OCI-LY7 (cell line): Measurements from ENCODE around the gene ITGB1. TPM values are rescaled to one million over a fixed set of nuclear protein-coding genes. Genes with fewer than 3 reads are reported as not detected.

ENCODE experiments used
- BruUV-seq: library from RNA; stranded (reverse); fragments of 400-500 nt; replicated peaks from 2 replicates; lab custom pipeline; 2021; lab: Mats Ljungman, UMichigan
- CTCF ChIA-PET: fragments of 300-600 bp; sonication (Branson Sonifier 250); formaldehyde crosslinking; loops from one replicate; lab custom pipeline; 2022; ENCODE audit warnings: antibody characterized with exemption; ENCODE audit not compliant: unreplicated experiment; lab: Charles Lee
- POLR2A ChIA-PET: fragments of 300-600 bp; sonication (Branson Sonifier 250); formaldehyde crosslinking; loops from one replicate; lab custom pipeline; 2022; ENCODE audit warnings: antibody characterized with exemption; lab: Charles Lee
- DNase-seq: peaks from one replicate; pipeline ENCODE4 v3.0.0-alpha.2; 2015; ENCODE audit warnings: low spot score
- H2AFZ ChIP-seq: fragments of 200-600 bp; sonication (generic), shearing (Covaris generic); 2 replicates; pipeline ENCODE4 v1.6.1; 2014; ENCODE audit warnings: mild to moderate bottlenecking, antibody characterized with exemption, low read length, moderate library complexity
- H3K27ac ChIP-seq: fragments of 200-600 bp; sonication (generic); 2 replicates; pipeline ENCODE4 v1.5.1; 2014; ENCODE audit warnings: mixed run types, low read depth, mild to moderate bottlenecking, moderate library complexity, low read length, inconsistent platforms; ENCODE audit not compliant: poor library complexity, severe bottlenecking
- H3K36me3 ChIP-seq: fragments of 200-600 bp; sonication (generic); 2 replicates; pipeline ENCODE4 v1.6.1; 2014; ENCODE audit warnings: mild to moderate bottlenecking, antibody characterized with exemption, low read length, moderate library complexity, mixed read lengths; ENCODE audit not compliant: insufficient read depth
- H3K4me1 ChIP-seq: fragments of 200-600 bp; sonication (generic); 2 replicates; pipeline ENCODE4 v1.5.1; 2014; ENCODE audit warnings: mild to moderate bottlenecking, low read length; ENCODE audit not compliant: insufficient read depth, poor library complexity, severe bottlenecking
- H3K4me2 ChIP-seq: fragments of 200-600 bp; sonication (generic); 2 replicates; pipeline ENCODE4 v1.6.1; 2014; ENCODE audit warnings: mild to moderate bottlenecking, low read length
- H3K4me3 ChIP-seq: fragments of 200-600 bp; sonication (generic); 2 replicates; pipeline ENCODE4 v1.5.1; 2014; ENCODE audit warnings: mild to moderate bottlenecking, low read depth, low read length; ENCODE audit not compliant: poor library complexity, severe bottlenecking
- H3K79me2 ChIP-seq: fragments of 200-600 bp; sonication (generic); 2 replicates; pipeline ENCODE4 v1.6.1; 2016; ENCODE audit warnings: low read depth, mild to moderate bottlenecking, low read length, moderate library complexity, mixed read lengths; ENCODE audit not compliant: insufficient read depth
- H3K9me2 ChIP-seq: fragments of 200-600 bp; sonication (generic); 2 replicates; pipeline ENCODE4 v1.6.1; 2016; ENCODE audit warnings: mild to moderate bottlenecking, low read length, mixed read lengths; ENCODE audit not compliant: insufficient read depth
- H3K9me3 ChIP-seq: fragments of 200-600 bp; sonication (generic); 2 replicates; pipeline ENCODE4 v1.6.1; 2014; ENCODE audit warnings: mild to moderate bottlenecking, mixed run types, low read length, mixed read lengths
- H4K20me1 ChIP-seq: fragments of 200-600 bp; sonication (generic); 2 replicates; pipeline ENCODE4 v1.6.1; 2014; ENCODE audit warnings: mild to moderate bottlenecking, antibody characterized with exemption, low read length, moderate library complexity, mixed read lengths; ENCODE audit not compliant: insufficient read depth
- CTCF ChIP-seq: fragments of 200-600 bp; sonication (generic); conservative IDR thresholded peaks from 2 replicates; pipeline ENCODE4 v1.5.1; 2014; ENCODE audit warnings: mild to moderate bottlenecking, antibody characterized with exemption, low read length, moderate library complexity, mixed read lengths
- EZH2phosphoT487 ChIP-seq: fragments of 200-600 bp; sonication (generic); IDR thresholded peaks from 2 replicates; pipeline ENCODE4 v1.6.1; 2018; ENCODE audit warnings: low read depth, borderline replicate concordance, mild to moderate bottlenecking, mixed run types, antibody characterized with exemption, low read length, moderate library complexity, mixed read lengths
- intact Hi-C: fragments of 100-400 bp; cut with micrococcal nuclease; formaldehyde crosslinking; loops from one replicate; pipeline ENCODE4 v1.10.0; 2022; ENCODE audit not compliant: unreplicated experiment
- total RNA-seq, 2 experiments: library from RNA; depleted of rRNA in 1 of 2; stranded (reverse); fragments of >200 nt in 1 of 2; shearing (Covaris generic) in 1 of 2; gene quantifications; 2 replicates each; pipeline ENCODE4 v1.2.3, GENCODE V29; 2014 to 2022

ITGB1 gene
- total RNA-seq, 2 experiments from 2014 or later, result 165 to 167 TPM

GRCh38 chr10:32882076-32882475, 76.0 kb downstream of the ITGB1 start:
- Histone ChIP-seq H2AFZ (no peak overlapping the region), H3K36me3 (no peaks in the 10 kb centered on the region), H3K4me2 (no peak overlapping the region), H3K4me3 (no peak overlapping the region), H3K79me2 (no peaks in the 10 kb centered on the region), H4K20me1 (no peaks in the 10 kb centered on the region), H3K4me1 (no peaks in the 10 kb centered on the region), H3K9me3 (no peaks in the 10 kb centered on the region), H3K9me2 (no peaks in the 10 kb centered on the region), H3K27ac (no peak overlapping the region)
- DNase-seq, result no peak
- POLR2A ChIA-PET, result interaction anchor here (0.7 to 0.8 kb wide), 2 partner anchors 8 to 34 kb away, joined by 4 to 6 read pairs; no protein-coding TSS in a partner anchor
- no peak for TF ChIP-seq EZH2phosphoT487
- no peak for TF ChIP-seq CTCF
- BruUV-seq, result no TSS peak
- CTCF ChIA-PET, result no interaction called here
- intact Hi-C loops, result no loop called here

GRCh38 chr10:32878646-32879045, 79.4 kb downstream of the ITGB1 start:
- H3K36me3 ChIP-seq, result no peaks in the 10 kb centered on the region
- intact Hi-C loops, result no loop called here
- TF ChIP-seq CTCF (no peak), EZH2phosphoT487 (no peak)
- ChIA-PET CTCF (no interaction called here), POLR2A (interaction anchor here (1.1 kb wide), 1 partner anchor 13 kb away, joined by 3 read pairs; no protein-coding TSS in a partner anchor)
- BruUV-seq, result no TSS peak
- DNase-seq, result no peak
- H3K4me1 ChIP-seq, result no peaks in the 10 kb centered on the region
- no peak overlapping the region for H3K27ac ChIP-seq
- H4K20me1 ChIP-seq, result no peaks in the 10 kb centered on the region
- H3K9me2 ChIP-seq, result 0 out of 2 replicates have a peak, but pooled peaks cover 4% of the 10 kb centered on the region
- H3K4me3 ChIP-seq, result no peak overlapping the region
- H3K4me2 ChIP-seq, result no peak overlapping the region
- H3K79me2 ChIP-seq, result no peaks in the 10 kb centered on the region
- no peak overlapping the region for H2AFZ ChIP-seq
- H3K9me3 ChIP-seq, result no peaks in the 10 kb centered on the region

- intact Hi-C loops, result no loop called here
- 0 out of 2 replicates have a peak, but pooled peaks cover 4% of the 10 kb centered on the region for H3K9me2 ChIP-seq
- no peak overlapping the region for H2AFZ ChIP-seq
- no peak overlapping the region for H3K27ac ChIP-seq
- ChIA-PET POLR2A (interaction anchor here (0.7 to 1.1 kb wide), 2 partner anchors 12 to 1363 kb away, joined by 3 to 4 read pairs; no protein-coding TSS in a partner anchor), CTCF (no interaction called here)
- no peak overlapping the region for H3K4me3 ChIP-seq
- H3K9me3 ChIP-seq, result no peaks in the 10 kb centered on the region
- no peak for TF ChIP-seq EZH2phosphoT487
- no peaks in the 10 kb centered on the region for H3K4me1 ChIP-seq
- no TSS peak for BruUV-seq
- H3K4me2 ChIP-seq, result no peak overlapping the region
- H4K20me1 ChIP-seq, result no peaks in the 10 kb centered on the region
- no peak for DNase-seq
- H3K36me3 ChIP-seq, result no peaks in the 10 kb centered on the region
- H3K79me2 ChIP-seq, result no peaks in the 10 kb centered on the region
Observed at GRCh38 chr10:32877915-32878314, 80.1 kb downstream of the ITGB1 start.
